Measurements from ENCODE around the gene PRKCH.

PRKCH gene

DNA sequence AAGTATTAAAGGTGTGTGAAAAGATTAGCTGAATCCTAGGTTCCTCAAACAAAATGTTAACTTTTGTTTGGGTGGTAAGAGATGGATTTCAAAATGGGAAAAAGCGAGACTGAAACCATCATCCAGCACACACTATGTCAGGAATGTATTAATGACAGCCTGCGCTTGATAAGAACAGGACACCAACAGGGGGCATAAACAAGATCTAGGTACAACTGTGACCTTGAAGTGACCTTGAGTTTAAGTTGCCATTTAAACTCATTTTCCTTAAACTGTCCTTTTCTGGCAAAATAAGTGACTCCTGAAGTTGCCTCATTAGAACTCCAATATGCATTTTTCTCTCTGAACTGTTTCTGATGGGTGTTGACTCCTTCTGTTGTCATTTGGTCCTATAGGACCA, 17.1 kb downstream of the PRKCH start:
- FAIRE-seq: no peak

GRCh38 chr14:61341275-61342206, 20.2 kb downstream of the PRKCH start:
- FAIRE-seq: no peak

DNA sequence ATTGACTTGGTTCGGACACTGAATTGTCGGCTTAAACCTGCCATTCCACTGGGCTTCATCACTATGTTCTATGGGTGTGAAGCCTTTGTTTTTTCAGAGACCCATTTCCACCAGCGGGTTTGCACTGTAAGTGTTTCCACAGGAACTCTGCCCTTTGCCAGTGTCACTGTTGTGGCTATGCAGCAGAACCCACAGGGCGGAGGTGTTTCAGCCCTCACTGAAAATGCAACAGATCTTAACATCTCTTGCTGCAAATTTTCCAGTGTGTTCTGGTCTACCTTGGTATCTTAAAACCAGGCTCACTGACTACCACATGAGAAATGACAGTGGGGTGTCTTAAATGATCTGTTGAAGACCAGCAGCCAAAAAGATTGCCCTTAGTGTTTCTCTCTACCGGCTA, 21.1 kb downstream of the PRKCH start:
- FAIRE-seq: no peak

- FAIRE-seq: no peak
Observed at GRCh38 chr14:61342932-61343331, 21.6 kb downstream of the PRKCH start.

DNA sequence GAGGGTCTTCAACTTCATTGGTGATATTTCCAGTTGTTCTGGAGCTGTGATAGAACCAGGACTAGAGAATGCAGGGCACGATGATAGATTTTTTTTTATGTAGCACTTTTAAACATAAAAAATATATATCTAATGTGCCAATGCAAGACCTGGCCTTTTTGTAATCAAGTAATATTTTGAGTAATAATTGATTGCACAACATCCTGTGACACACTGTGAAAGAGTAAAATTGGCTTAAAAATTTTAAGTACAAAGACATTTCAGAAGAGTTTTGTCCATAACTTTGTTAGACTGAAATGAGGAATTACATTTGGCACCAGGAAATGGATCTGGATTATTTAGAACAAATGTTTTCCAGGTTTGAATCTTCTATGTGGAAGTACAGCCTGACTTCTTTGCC, 22.1 kb downstream of the PRKCH start:
- no peak for FAIRE-seq

GRCh38 chr14:61343991-61344405, 22.6 kb downstream of the PRKCH start:
- FAIRE-seq: no peak

- FAIRE-seq: no peak
Observed at GRCh38 chr14:61344437-61345150, 23.2 kb downstream of the PRKCH start.

- FAIRE-seq: no peak
Observed at GRCh38 chr14:61345151-61345482, 23.7 kb downstream of the PRKCH start.

DNA sequence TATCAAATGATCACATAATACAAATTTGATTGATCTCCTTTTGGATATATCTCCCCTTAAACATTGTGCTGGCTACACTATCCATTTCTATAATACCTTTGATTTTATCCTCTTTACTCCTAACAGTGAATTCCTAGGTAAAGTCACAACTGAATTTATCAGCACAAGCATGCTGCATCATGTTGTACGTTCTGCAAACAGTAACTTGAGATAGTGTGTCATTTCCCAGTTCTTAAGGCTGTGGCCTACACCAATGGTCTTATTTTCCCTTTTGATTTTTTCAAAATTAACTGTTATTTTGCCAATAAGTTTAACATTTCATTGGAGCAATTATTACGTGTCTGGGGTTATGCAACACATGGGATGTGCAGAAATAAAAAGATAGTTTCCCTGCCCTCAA, 24.8 kb downstream of the PRKCH start:
- FAIRE-seq: no peak

GRCh38 chr14:61346793-61347192, 25.4 kb downstream of the PRKCH start:
- FAIRE-seq: no peak

GRCh38 chr14:61347826-61348443, 26.6 kb downstream of the PRKCH start:
- FAIRE-seq: no peak

DNA sequence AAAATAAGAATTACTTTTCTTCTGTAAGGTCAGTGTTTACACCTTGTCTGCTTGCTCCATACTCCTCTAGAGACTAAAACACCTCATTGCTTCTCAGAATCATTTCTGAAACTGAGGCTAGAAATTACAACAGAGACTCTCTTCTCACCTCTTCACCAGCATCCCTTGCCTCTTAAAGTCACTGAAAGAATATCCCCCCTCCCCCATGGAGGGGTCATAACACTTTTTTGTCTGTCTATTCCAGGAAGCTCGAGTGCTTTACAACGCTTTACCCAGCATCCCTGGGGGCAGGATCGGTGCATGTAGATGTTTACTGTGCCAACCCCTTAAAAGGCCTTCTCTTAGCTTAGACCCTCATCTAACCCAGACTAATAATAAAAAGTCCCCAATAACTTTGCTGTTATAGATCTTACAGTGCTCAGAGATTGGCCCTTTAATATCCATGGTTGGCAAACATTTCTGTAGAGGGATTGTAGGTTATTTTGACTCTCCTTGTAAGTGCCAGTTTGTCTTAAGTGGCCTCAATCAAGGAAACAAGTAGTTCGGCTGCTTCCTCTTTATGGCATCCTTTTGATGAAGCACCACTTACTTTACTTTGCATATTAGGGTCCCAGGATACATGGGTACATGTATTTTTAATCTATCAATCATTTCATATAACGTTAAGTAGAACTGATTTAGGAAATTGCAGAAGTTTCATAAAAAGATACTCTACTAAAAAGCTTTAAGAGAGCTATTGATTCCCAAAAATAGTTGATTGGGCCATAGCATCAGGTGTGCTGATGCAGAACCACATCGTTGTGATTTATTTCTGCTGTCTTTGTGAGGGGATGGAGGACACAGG, 29.3 kb downstream of the PRKCH start:
- no peak for FAIRE-seq

GRCh38 chr14:61351477-61351876, 30.1 kb downstream of the PRKCH start:
- no peak for FAIRE-seq

- no peak for FAIRE-seq
Observed at GRCh38 chr14:61355892-61356325, 34.5 kb downstream of the PRKCH start.

DNA sequence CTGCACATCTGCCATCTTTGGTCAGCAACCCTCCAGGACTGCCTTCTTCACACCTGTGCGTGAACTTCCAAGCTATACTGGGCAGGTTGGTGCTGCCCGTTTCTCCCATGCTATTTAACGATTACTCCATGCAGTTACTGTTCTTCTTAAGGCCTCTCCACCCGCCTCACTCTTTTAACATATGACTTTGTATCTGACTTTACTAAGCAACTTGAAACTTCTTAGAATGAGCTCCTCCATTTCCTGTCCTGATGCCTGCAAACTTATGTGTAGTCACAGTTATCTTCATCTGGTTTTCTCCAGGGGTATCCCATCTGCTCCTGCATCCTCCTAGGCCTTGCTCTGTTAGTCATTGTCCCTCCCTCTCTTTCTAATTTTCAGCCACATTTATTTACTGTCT, 35.7 kb downstream of the PRKCH start:
- no peak for FAIRE-seq

DNA sequence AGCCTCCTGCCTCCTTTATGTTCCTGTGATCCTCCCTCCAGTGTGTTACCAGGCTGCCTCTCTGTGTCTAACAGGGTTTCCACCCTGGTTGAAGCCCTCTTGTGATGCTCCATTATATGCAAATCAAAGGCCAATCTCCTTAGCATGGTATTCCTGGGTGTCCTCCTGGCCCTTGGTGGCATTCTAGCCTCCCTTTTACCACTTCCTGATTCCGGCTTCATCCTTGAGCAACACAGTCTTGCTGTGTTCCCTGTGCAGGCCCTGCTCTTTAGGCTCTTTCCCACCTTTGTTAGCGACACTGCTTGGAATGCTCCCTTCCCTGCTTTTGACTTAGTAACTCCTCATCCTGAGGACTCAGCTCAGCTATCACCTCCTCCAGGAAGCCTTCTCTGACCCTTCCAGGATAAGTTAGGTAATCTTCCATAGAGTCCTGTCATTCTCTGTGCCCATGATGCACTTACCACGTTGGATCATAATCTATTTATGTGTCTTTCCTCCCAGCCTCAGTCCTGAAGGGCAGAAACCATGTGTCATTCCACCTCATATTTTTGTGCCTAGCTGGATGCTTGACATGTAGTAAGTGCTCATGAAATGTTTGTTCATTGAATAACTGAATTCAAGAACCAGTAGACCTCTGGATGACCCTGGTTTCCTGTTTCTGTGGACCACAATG, 37.3 kb downstream of the PRKCH start:
- no peak for FAIRE-seq

- no peak for FAIRE-seq
Observed at GRCh38 chr14:61360796-61361525, 39.6 kb downstream of the PRKCH start.

- FAIRE-seq: no peak
Observed at GRCh38 chr14:61362072-61362750, 40.8 kb downstream of the PRKCH start.

DNA sequence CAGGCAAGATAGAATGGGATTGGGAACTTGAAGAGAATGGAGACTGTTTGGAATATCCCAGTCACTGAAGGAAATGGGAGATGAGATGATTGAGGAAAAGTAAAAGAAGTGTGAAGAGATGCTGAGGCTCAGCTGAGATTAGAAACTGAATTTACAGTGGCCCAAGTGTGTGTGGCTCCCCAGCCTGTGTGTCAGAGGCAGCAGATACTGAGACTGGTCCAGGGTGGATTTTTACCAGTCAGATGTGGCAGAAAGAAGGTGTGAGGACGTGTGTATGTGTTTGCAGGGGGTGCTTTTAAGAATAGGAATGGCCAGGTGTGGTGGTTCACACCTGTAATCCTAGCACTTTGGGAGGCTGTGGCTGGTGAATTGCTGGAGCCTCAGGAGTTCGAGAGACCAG, 42.9 kb downstream of the PRKCH start:
- no peak for FAIRE-seq

DNA sequence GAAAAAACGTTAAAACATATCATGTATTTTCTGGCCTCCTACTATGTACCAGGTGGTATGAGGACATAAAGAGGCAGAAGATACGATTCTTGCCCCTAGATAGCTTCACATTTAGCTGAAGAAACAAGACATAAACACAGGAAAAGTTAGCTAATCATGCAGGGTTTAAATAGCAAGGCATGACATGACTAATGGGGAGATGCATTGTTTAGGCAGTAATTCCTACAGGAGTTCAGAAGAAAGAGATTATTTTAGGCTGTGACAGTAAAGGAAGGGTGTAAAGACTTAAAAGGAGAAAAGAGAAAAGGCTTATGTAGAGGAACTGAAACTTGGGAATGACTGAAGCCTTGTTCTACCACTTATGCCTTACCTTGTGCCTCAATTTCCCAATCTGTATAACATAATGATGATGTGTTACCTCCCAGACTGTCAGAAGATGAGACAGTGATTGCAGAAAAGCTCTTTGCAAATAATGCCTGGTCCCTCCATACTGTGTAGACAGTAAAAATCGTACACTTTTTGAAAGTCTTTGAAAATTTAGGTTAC, 44.4 kb downstream of the PRKCH start:
- FAIRE-seq: no peak

Data from TTC549 (cell line).